Dermis microvascular lymphatic vessel endothelial cell (primary cell): Measurements from ENCODE around the gene PFKL. TPM values are rescaled to one million over a fixed set of nuclear protein-coding genes. Genes with fewer than 3 reads are reported as not detected.
"Not testable (repeated sequence)": the region's sequence is repeated elsewhere in the genome, so short reads cannot be mapped to it uniquely, and the experiment has no call there.

ENCODE experiments used
- DNase-seq, 2 donors: peaks; one replicate each; pipeline versions ENCODE4 v3.0.0 to v3.0.0-alpha.2; 2010; ENCODE audit warnings: low read depth in 2 of 2
- total RNA-seq: library from RNA; depleted of rRNA; stranded (reverse); fragments of >200 nt; gene quantifications from 2 replicates; pipeline ENCODE4 v1.2.1, GENCODE V29; 2014

Gene PFKL
- total RNA-seq, 1 donor from 2014 or later: 240 TPM

DNA sequence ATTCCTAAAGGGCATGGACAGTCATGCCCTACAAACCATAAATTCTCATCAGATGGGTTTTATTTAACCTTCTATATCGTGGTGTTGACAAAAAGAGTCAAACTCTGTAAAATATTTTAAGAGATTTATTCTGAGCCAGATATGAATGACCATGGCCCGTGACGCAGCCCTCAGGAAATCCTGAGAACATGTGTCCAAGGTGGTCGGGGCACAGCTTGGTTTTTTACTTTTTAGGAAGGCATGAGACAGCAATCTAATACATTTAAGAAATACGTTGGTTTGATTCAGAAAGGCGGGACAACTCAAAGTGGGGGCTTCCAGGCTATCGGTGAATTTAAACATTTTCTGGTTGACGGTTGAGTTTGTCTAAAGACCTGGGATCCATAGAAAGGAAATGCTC is 43.1 kb downstream of the PFKL start:
- DNase-seq: not testable (repeated sequence)

- DNase-seq: no peak
Measured at GRCh38 chr21:44344541-44345183, 44.8 kb downstream of the PFKL start.

- DNase-seq: no peak
Measured at GRCh38 chr21:44345495-44345894, 45.6 kb downstream of the PFKL start.

- DNase-seq: no peak
Measured at GRCh38 chr21:44347911-44348451, 48.1 kb downstream of the PFKL start.

DNA sequence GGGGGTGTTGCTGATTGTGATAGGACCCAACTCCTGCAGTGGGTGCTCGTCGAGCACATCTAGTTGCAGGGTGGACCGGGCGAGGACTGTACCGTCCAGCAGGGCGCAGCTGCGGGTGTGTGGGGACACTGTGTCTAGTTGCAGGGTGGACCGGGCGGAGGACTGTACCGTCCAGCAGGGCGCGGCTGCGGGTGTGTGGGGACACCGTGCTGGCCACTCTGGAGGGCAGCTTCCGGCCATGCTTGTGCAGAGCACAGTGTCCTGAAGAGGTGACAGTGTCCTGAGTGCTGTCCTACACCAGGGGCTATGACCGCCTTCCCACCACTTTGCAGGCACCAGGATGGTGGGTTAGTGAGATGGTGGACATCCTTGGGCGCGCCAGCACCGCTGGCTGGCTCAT is 49.0 kb downstream of the PFKL start:
- DNase-seq: no peak

- no peak for DNase-seq
Measured at GRCh38 chr21:44349416-44349846, 49.6 kb downstream of the PFKL start.

GRCh38 chr21:44349847-44350772 is 50.3 kb downstream of the PFKL start:
- DNase-seq: no peak

GRCh38 chr21:44350773-44351481 is 51.1 kb downstream of the PFKL start:
- DNase-seq: no peak

DNA sequence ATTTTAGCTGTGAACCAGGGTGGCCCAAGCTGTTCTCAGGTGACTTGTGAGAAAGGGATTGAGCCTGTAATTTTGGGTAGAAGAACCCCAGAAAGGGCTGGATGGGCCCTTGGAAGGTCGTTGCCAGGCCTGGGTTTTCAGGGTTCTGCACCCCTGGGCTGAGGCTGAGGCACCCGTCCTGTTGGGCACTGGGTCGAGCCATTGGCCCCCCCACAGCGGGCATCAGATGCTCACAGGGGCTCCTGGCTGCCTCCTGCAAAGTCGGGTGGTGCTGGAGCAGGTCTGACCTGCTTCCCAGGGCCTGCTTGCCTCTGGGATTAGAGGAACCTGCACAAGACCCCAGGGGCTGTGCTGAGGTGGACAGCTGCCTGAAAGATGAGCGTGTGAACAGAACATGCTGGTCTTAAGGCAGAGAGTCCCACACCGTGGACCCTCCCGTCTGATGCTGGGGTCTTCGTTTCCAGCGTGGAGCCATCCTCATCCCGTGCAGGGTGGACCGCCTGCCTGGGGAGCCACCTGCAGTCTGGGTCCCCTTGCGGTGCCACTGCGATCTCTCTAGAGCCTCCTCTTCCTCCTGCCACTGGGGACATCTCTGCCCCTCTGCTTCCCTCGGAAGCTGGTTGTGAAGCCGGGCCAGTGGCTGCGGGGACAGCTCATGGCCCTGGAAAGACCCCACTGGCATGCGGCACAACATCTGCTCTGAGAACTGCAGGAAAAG is 51.8 kb downstream of the PFKL start:
- DNase-seq: no peak

DNA sequence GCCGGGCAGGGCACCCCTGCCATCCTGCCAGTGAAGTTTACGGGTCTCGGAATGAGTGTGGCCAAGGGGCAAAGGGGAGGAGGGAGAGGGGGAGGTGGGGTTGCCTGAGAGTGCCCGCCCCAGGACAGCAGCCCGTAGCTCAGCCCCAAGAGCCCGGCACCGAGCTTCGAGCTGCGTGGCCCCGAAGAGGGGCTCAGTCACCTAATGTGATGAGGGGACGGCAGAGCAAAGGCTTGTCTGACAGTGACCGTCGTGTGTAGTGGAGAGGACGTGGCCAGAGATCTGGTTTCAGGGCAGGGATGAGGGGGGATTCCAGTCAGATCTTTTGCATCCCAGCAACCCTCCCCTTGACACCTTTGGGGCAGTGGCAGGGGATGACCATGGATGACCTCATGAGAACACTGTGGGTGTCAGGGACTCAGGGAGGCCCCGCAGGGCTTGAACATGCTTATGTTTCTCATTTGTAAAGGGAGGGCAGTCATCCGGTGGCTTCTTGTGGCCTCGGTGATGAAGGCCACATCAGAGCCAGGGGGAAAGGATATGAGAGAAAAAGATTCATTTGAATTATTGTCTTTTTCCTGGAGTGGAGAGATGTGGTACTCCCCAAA is 52.5 kb downstream of the PFKL start:
- DNase-seq: no peak

DNA sequence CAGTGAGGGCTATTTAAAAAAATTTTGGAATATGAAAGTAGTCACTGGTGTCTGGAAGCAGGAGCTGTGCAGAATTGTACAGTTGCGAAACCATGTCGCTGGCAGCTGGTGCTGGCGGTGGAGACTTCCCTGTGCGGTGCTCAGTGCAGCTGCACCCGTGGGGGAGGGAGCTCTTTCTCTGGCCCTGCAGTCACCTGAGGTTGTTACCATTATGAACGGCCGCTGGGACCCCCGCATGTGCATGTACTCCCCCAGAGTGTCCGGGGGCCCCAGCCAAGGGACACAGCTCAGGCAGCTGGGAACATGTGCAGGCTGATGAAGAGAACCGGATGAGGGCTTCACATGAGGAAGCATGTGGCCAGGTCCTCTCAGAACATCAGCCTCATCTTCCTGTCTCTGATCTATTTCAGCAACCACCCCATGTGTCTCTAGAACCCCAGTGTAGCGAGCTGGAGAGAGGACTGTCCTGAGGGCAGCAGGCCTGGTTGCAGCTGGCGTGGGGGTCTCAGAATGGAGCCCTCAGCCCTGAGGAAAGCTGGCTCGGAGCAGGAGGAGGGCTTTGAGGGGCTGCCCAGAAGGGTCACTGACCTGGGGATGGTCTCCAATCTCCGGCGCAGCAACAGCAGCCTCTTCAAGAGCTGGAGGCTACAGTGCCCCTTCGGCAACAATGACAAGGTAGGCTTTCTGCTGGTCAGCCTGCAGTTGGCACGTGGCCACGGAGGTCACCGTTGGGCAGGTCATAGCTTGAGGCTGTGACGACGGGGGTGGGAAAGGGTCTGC is 53.5 kb downstream of the PFKL start, which contains the start of gene TRPM2:
Gene TRPM2 (plus strand): TSS at position 431 of the 780 bp plus-strand sequence. CDS start 80 bp downstream, at position 511.
- DNase-seq: no peak

DNA sequence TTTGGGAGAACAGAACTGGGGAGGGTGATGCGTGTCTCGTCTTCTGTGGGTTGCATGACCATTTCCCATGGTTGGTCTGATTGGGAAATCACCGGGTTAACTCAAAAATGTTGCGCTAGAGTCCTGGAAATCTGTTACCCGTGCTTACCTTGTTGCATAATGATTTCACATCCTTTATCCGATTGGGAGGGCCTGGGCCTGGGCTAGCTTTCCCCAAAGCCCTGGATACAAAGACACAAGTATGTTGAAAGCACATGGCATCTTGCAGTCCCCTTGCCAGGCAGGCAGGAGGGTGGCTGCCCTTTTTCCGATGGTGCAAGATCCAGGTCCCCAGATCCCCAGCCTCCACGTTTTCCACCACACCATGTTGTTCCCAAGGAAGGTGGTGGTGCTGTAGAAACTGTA is 54.1 kb downstream of the PFKL start:
- no peak for DNase-seq

DNA sequence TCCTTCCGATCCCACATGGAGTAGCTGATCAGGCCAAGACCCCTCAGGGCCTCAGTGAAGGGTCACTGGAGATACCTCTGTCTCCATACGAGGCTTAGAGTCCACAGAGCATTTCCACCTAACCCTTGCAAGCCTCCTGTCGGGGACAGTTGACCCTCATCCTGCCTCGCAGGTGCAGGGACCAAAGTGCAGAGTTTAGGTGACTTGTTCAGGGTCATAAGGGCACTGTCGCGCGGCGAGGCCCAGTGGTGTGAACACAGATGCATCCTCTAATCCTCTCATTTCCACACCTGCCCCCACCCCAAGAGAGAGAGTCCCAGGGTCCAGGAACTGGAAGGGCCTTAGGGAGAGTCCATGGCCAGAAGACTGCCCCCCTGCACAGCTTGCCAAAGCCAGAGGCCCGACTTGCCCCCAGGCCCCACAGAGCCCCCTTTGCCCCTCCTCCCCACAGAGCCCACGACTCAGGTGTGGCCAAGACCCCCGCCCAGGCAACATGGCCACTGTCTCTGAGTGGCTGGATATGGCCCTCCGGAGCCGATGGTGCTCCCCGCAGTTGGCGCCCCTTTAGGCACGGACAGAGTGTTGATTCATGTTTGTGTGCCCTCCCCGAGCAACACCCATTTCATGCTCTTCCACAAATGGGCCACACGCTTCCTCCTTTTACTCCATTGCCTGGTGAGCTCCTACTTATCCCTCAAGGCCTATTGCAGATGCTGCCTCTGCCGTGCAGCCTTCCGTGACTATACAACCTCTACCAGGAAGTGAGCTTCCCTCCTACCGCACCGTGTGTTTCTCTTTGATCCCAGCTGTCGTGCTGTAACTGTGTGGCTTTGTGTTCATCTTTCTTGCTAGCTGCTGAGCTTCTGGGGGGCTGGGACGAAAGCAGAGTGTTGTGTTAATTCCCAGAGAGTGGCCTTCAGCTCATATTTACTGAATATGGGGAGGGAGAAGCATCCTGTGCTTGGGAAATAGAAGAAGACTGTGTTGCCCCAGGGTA is 55.2 kb downstream of the PFKL start:
- DNase-seq: no peak

GRCh38 chr21:44356160-44356559 is 56.3 kb downstream of the PFKL start:
- no peak for DNase-seq

DNA sequence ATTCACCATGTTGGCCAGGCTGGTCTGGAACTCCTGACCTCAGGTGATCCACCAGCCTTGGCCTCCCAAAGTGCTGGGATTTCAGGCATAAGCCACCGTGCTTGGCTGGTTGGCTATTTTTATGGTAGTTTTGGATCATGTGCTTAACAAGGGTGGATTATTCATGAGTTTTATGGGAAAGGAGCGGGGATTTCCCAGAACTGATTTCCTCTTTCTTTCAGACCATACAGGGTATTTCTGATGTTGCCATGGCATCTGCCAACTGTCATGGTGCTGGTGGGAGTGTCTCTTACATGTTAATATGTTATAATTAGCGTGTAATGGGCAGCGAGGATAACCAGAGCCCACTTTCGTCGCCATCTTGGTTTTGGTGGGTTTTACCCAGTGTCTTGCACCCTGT is 56.8 kb downstream of the PFKL start:
- DNase-seq: no peak

GRCh38 chr21:44357064-44357837 is 57.4 kb downstream of the PFKL start:
- no peak for DNase-seq

DNA sequence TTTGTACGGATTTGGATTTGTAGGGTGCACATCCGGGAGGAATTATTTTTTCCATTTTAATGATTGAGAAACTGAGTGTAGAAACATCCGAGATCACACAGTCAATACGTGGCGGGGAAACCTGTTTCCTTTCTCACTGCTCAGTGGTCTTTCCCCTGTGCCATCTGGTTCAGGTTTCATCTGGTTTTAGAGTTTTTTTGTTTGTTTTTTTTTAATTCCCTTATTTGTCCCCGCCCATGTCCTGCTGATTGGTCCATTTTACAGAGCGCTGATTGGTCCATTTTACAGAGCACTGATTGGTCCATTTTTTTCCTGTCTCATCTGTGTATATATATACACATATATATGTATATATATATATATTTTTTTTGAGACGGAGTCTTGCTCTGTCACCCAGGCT is 59.5 kb downstream of the PFKL start:
- no peak for DNase-seq

- DNase-seq: no peak
Measured at GRCh38 chr21:44360159-44360558, 60.3 kb downstream of the PFKL start.
